GM18502 (cell line): ENCODE measurements around the gene PVRIG.
"Not testable (repeated sequence)": the region's sequence is repeated elsewhere in the genome, so short reads cannot be mapped to it uniquely, and the experiment has no call there.

Source experiments
- ATAC-seq: cut with Tn5 transposase; IDR thresholded peaks from one replicate; pipeline ENCODE4 v1.9.1; 2021; ENCODE audit warnings: mild to moderate bottlenecking; ENCODE audit not compliant: unreplicated experiment, poor library complexity

The PVRIG gene

GRCh38 chr7:100269306-100270045, 49.7 kb downstream of the PVRIG start:
- not testable (repeated sequence) for ATAC-seq

- not testable (repeated sequence) for ATAC-seq
Observed at GRCh38 chr7:100270046-100270918, 50.5 kb downstream of the PVRIG start.
